KMS-11 (cell line): ENCODE results near the gene BRD3OS.
A peak's percentile ranks its signal among the peaks of the same experiment; 100 is the strongest.

Experiments used
- H2AFZ ChIP-seq: fragments of 200-600 bp; sonication (generic); 2 replicates; pipeline ENCODE4 v1.6.1; 2016; ENCODE audit warnings: antibody characterized with exemption, mixed run types, low read depth
- H3K27ac ChIP-seq: fragments of 200-600 bp; sonication (generic); 2 replicates; pipeline ENCODE4 v1.6.1; 2016; ENCODE audit warnings: mild to moderate bottlenecking, mixed run types
- H3K27me3 ChIP-seq: fragments of 200-600 bp; sonication (generic); 2 replicates; pipeline ENCODE4 v1.6.1; 2017; ENCODE audit warnings: mild to moderate bottlenecking, low read depth, mixed run types, moderate library complexity; ENCODE audit not compliant: insufficient read depth
- H3K36me3 ChIP-seq: fragments of 200-600 bp; sonication (generic); 2 replicates; pipeline ENCODE4 v1.6.1; 2017; ENCODE audit warnings: mild to moderate bottlenecking, mixed run types; ENCODE audit not compliant: insufficient read depth
- H3K4me1 ChIP-seq: fragments of 200-600 bp; sonication (generic); 2 replicates; pipeline ENCODE4 v1.6.1; 2016; ENCODE audit warnings: mild to moderate bottlenecking, low read depth, mixed run types; ENCODE audit not compliant: poor library complexity, severe bottlenecking
- H3K4me2 ChIP-seq: fragments of 200-600 bp; sonication (generic); 2 replicates; pipeline ENCODE4 v1.7.0; 2016; ENCODE audit warnings: mild to moderate bottlenecking, mixed run types
- H3K4me3 ChIP-seq: fragments of 200-600 bp; sonication (generic); IDR thresholded peaks from 2 replicates; pipeline ENCODE4 v1.6.1; 2017; ENCODE audit warnings: low read depth, low read length, mixed read lengths; ENCODE audit not compliant: insufficient read depth
- H3K79me2 ChIP-seq: fragments of 200-600 bp; sonication (generic); 2 replicates; pipeline ENCODE4 v1.6.1; 2016; ENCODE audit warnings: low read depth, mixed run types; ENCODE audit not compliant: insufficient read depth
- H3K9ac ChIP-seq: fragments of 200-600 bp; sonication (generic); 2 replicates; pipeline ENCODE4 v1.6.1; 2016; ENCODE audit warnings: mild to moderate bottlenecking, mixed run types
- H4K20me1 ChIP-seq: fragments of 200-600 bp; sonication (generic); 2 replicates; pipeline ENCODE4 v1.6.1; 2016; ENCODE audit warnings: mild to moderate bottlenecking, mixed run types; ENCODE audit not compliant: insufficient read depth
- TF ChIP-seq, protein P1 (sequence below): fragments of 200-600 bp; sonication (generic); conservative IDR thresholded peaks from 2 replicates; pipeline ENCODE4 v1.6.1; 2017; ENCODE audit warnings: low read depth, mild to moderate bottlenecking, antibody characterized with exemption, low read length, moderate library complexity, mixed read lengths

The BRD3OS gene

DNA sequence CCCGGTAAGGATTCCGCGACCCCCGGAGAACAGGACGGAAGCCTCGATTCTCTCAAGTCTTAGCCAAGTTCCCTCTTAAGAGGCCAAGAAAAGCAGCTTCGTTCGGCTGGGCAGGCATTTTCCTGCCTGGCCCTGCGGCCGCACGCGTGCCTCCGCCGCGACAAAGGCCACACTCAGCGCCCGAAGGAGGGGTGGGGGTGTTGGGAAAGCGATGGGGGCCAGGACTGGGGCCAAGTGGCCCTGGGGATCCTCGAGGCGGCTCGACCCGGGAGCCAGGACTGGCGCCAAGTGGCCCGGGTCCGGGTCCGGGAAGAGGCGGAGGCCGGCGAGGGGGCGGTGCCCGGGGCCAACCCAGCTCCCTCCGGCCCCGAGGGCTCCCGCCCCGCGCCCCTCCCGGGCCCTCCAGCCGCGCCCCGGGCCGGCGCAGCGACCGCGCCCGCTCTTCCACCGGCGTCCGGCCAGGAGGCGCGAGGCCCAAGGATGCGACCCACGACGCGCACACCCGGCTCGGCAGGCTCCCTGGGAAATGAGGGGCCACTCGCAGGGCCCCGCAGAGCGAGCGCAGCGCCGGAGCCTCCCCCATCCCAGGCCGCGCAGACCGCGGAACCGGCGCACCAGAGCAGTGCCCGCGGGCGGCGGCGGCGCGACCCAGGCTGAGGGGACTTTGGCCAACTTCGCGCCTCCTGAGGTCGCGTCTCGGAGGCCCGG, 33.9 kb upstream of the BRD3OS start:
- Histone ChIP-seq H3K4me1 (peaks cover 10% of the 10 kb centered on the region), H2AFZ (no peak overlapping the region), H3K9ac (no peak overlapping the region), H4K20me1 (no peaks in the 10 kb centered on the region), H3K4me3 (no peak overlapping the region), H3K79me2 (no peaks in the 10 kb centered on the region), H3K4me2 (no peak overlapping the region), H3K27me3 (peaks cover 9% of the 10 kb centered on the region; the same call in 1 of the 2 replicates), H3K36me3 (no peaks in the 10 kb centered on the region), H3K27ac (no peak overlapping the region)
- TF ChIP-seq, protein P1, sequence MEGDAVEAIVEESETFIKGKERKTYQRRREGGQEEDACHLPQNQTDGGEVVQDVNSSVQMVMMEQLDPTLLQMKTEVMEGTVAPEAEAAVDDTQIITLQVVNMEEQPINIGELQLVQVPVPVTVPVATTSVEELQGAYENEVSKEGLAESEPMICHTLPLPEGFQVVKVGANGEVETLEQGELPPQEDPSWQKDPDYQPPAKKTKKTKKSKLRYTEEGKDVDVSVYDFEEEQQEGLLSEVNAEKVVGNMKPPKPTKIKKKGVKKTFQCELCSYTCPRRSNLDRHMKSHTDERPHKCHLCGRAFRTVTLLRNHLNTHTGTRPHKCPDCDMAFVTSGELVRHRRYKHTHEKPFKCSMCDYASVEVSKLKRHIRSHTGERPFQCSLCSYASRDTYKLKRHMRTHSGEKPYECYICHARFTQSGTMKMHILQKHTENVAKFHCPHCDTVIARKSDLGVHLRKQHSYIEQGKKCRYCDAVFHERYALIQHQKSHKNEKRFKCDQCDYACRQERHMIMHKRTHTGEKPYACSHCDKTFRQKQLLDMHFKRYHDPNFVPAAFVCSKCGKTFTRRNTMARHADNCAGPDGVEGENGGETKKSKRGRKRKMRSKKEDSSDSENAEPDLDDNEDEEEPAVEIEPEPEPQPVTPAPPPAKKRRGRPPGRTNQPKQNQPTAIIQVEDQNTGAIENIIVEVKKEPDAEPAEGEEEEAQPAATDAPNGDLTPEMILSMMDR = no peak

DNA sequence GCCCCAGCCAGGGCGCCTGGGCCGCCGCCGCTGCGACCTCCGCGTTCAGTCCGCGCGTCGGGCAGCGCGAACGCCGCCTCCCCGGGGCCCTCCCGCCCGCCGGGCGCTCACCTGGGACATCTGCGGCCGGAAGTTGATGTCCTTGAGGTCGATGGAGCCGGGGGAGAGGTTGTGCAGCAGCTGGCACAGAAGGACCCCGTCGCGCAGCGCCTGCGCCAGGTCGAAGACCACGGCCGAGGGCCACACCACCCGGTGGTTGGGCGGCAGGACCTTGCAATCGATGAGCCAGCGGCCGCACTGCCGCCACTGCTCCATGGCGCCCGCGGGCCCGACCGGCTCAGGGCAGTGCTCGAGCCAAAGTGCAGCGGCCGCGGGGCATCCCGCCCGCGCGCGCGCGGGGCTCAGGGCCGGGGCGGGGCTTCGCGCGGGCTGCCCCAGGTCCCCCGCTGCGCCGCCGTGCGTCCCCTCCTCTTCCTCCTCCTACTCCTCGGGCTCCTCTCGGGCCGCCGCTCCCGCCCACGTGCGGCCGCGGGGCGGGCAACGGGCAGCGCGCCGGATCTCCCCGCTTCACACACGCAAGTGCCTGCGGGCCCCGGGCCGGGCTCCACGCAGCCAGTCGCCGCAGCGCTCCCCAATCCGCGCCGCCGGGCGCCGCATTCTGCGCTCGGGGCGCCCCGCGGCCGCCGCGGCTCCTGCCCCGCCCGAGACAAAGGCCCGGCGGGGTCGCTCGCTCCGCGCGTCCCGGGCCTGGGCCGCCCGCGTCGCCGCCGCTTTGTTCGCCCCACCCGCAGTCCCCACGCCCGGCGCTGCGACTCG, 33.1 kb upstream of the BRD3OS start, which contains the start of gene VAV2:
TSS of gene VAV2 (minus strand) at position 361 of the 816 bp plus-strand sequence. CDS start at position 315, 46 bp downstream.
- TF ChIP-seq, protein P1 = no peak
- Histone ChIP-seq H3K27ac (no peak within 1 kb of the TSS), H3K9ac (peak within 1 kb of the TSS; percentile 60), H3K4me2 (peak within 1 kb of the TSS; percentile 93), H3K36me3 (no peaks in the 10 kb centered on the region), H3K4me3 (peak within 1 kb of the TSS; percentile 27), H3K27me3 (peaks cover 17% of the 10 kb centered on the region; the same call in 1 of the 2 replicates), H2AFZ (peak within 1 kb of the TSS; percentile 94), H3K79me2 (no peaks in the 10 kb centered on the region), H4K20me1 (no peaks in the 10 kb centered on the region), H3K4me1 (peaks cover 10% of the 10 kb centered on the region)

DNA sequence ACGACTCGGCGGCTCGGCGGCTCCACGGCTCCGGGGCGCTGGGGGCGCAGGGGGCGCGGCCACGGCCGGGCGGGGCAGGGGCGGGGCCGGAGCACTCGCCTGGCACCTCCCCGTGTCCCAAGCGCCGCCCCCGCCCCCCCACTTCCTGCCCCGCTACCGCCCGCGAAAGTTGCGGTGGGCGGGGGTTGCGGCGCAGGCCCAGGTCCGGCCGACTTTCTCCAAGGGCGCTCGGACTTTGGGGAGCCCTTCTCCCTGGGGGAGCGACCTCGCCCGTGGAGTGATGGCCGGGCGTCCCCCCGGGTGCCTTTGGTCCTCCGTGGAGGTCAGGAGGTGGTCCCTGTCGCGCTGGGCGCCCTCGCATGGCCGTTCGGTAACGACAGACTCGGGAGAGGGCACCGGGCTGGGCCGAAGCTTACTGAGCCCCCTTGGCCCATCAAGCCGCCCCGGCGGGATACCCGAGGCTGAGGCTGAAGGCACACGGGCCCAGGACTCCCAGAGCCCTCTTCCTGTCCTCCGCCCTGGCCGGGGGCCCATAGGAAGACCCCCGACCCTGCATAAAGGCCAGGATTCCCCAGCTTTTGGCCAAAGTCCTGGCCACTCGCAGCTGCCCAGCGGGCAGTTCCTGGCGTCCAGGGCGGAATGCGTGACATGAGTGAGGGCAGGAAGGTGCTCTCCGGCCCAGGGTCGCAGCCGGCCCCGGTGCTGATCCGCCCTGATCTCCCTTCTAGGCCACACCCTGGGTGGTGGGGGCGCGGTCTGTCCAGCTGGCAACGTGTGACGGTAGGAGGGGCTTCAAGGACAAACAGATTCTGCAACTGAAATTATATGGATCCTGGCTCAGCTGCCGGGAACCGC, 32.3 kb upstream of the BRD3OS start:
- H3K4me3 ChIP-seq = peak overlapping the region; percentile 27
- peak overlapping the region; percentile 94 for H2AFZ ChIP-seq
- peak overlapping the region; percentile 60 for H3K9ac ChIP-seq
- peaks cover 10% of the 10 kb centered on the region for H3K4me1 ChIP-seq
- no peaks in the 10 kb centered on the region for H3K79me2 ChIP-seq
- H3K36me3 ChIP-seq = no peaks in the 10 kb centered on the region
- H3K27me3 ChIP-seq = peaks cover 22% of the 10 kb centered on the region; the same call in 1 of the 2 replicates
- no peaks in the 10 kb centered on the region for H4K20me1 ChIP-seq
- TF ChIP-seq, protein P1 = peak; percentile 41
- peak overlapping the region; percentile 93 for H3K4me2 ChIP-seq
- no peak overlapping the region for H3K27ac ChIP-seq

DNA sequence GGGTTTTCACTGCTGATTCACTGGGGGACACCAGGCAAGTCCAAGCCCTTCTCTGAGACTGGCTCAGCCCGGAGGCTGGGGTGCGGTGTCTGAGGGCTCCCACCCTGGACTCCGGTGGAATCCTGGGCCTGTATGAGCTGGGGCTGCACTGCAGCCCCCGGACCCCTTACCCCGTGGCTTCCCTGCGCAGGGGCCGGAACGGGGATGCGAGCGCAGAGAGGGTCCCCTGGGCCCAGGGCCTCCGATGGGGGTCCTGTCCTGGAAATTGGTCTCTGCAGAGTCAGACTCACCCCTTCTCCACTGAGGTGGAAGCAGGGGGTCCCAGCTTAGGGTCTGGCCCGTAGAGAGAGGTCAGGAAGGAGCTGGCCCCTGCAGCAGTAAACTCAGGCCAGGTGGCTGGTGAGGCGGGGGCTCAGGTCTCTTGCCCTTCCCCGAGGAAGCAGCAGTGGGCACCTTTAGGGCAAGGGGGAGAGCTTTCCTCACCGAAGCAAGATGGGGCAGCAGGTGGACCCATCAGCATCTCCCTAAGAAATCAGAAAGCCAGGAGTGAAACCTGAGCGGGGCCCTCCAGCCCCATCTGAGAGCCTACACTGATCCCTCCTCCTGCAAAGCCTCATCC, 31.5 kb upstream of the BRD3OS start:
- Histone ChIP-seq H3K4me3 (no peak overlapping the region), H2AFZ (peak overlapping the region; percentile 94), H3K9ac (peak overlapping the region; percentile 60; the same call in 1 of the 2 replicates), H3K4me1 (peaks cover 10% of the 10 kb centered on the region), H3K27me3 (peaks cover 22% of the 10 kb centered on the region; the same call in 1 of the 2 replicates), H3K4me2 (peak overlapping the region; percentile 93), H3K36me3 (no peaks in the 10 kb centered on the region), H3K79me2 (no peaks in the 10 kb centered on the region), H3K27ac (no peak overlapping the region), H4K20me1 (no peaks in the 10 kb centered on the region)
- TF ChIP-seq, protein P1 = no peak
